GM12878 (cell line): ENCODE measurements around the gene DNAH8. TPM values are rescaled to one million over a fixed set of nuclear protein-coding genes. Genes with fewer than 3 reads are reported as not detected.

Experiments used
- ATAC-seq: fragments of 200-7000 bp; cut with Tn5 transposase; 3 replicates; pipeline ENCODE4 v1.9.1; 2020; ENCODE audit warnings: mild to moderate bottlenecking, moderate library complexity
- Bru-seq: library from RNA; stranded (reverse); fragments of 400-500 nt; gene quantifications from one replicate; lab custom pipeline; 2021; lab: Mats Ljungman, UMichigan
- BruChase-seq, 2 experiments: library from RNA; stranded (reverse); fragments of 400-500 nt; gene quantifications; one replicate each; lab custom pipeline; 2021; lab: Mats Ljungman, UMichigan
- BruUV-seq: library from RNA; stranded (reverse); fragments of 400-500 nt; replicated peaks from 2 replicates; lab custom pipeline; 2021; lab: Mats Ljungman, UMichigan
- CTCF ChIA-PET: fragments of 300-600 bp; sonication (Branson Sonifier 250); formaldehyde crosslinking; extraction: SDS; loops from one replicate; lab custom pipeline; 2021; ENCODE audit warnings: inconsistent platforms; lab: Yijun Ruan, JAX
- POLR2A ChIA-PET: fragments of 350-600 bp; formaldehyde crosslinking; extraction: SDS; loops from one replicate; lab custom pipeline; 2021; ENCODE audit warnings: inconsistent platforms; lab: Charles Lee
- RAD21 ChIA-PET: fragments of 300-600 bp; sonication (Branson Sonifier 250); formaldehyde crosslinking; loops from one replicate; lab custom pipeline; 2023; ENCODE audit warnings: antibody characterized with exemption; ENCODE audit not compliant: unreplicated experiment; lab: Charles Lee
- SMC1A ChIA-PET: fragments of 300-600 bp; sonication (Branson Sonifier 250); formaldehyde crosslinking; loops from one replicate; lab custom pipeline; 2023; ENCODE audit not compliant: unreplicated experiment, uncharacterized antibody; lab: Charles Lee
- DNase-seq: peaks from one replicate; pipeline ENCODE4 v3.0.0-alpha.2; 2011; ENCODE audit warnings: low read depth, low spot score
- FAIRE-seq: peaks from 3 replicates; lab custom pipeline; 2011; peaks lifted over from hg19 to GRCh38; lab: Jason Lieb, UNC
- H2AFZ ChIP-seq: 2 replicates; pipeline ENCODE4 v1.6.0; 2011; ENCODE audit warnings: low read depth, low read length, control low read depth; ENCODE audit not compliant: control insufficient read depth
- H3K27ac ChIP-seq: 2 replicates; pipeline ENCODE4 v1.5.1; 2011; ENCODE audit warnings: control low read depth; ENCODE audit not compliant: control insufficient read depth, insufficient read depth
- H3K27me3 ChIP-seq, 2 experiments: replicated peaks in 1 of 2; 2 replicates each; pipeline versions ENCODE4 v1.6.0 to v1.6.1; 2011; ENCODE audit warnings: low read length in 1 of 2; ENCODE audit not compliant: control insufficient read depth in 2 of 2, insufficient read depth in 2 of 2
- H3K36me3 ChIP-seq, 2 experiments: 2 replicates each; pipeline ENCODE4 v1.5.1; 2011; ENCODE audit warnings: low read length in 1 of 2; ENCODE audit not compliant: control insufficient read depth in 2 of 2, insufficient read depth in 2 of 2
- H3K4me1 ChIP-seq: 2 replicates; pipeline ENCODE4 v1.6.1; 2011; ENCODE audit warnings: mild to moderate bottlenecking, low read length, moderate library complexity, mixed read lengths; ENCODE audit not compliant: control insufficient read depth, insufficient read depth
- H3K4me2 ChIP-seq: 2 replicates; pipeline ENCODE4 v1.6.0; 2011; ENCODE audit warnings: control low read depth; ENCODE audit not compliant: control insufficient read depth, insufficient read depth
- H3K4me3 ChIP-seq: fragments of 200-600 bp; sonication (generic); 2 replicates; pipeline ENCODE4 v1.5.1; 2016
- H3K79me2 ChIP-seq: 2 replicates; pipeline ENCODE4 v1.6.0; 2011; ENCODE audit warnings: low read length; ENCODE audit not compliant: control insufficient read depth, insufficient read depth
- H3K9ac ChIP-seq: 2 replicates; pipeline ENCODE4 v1.8.0; 2011; ENCODE audit warnings: low read length, control low read depth, mixed read lengths; ENCODE audit not compliant: control insufficient read depth, insufficient read depth
- H3K9me3 ChIP-seq: replicated peaks from 3 replicates; pipeline ENCODE4 v1.5.1; 2011; ENCODE audit warnings: mild to moderate bottlenecking, low read length; ENCODE audit not compliant: control insufficient read depth, insufficient read depth
- H4K20me1 ChIP-seq: 2 replicates; pipeline ENCODE4 v1.6.0; 2011; ENCODE audit not compliant: control insufficient read depth, insufficient read depth
- ASH2L ChIP-seq: fragments of 300-600, 200-600 bp; sonication (generic); IDR thresholded peaks from 2 replicates; pipeline ENCODE4 v1.6.1; 2017; ENCODE audit warnings: low read depth, mild to moderate bottlenecking, borderline replicate concordance
- BRCA1 ChIP-seq: IDR thresholded peaks from 2 replicates; pipeline ENCODE4 v1.6.1; 2011; ENCODE audit warnings: low read depth, low read length, improper control_type of control experiment
- CBX5 ChIP-seq: sonication (generic); IDR thresholded peaks from 2 replicates; pipeline ENCODE4 v1.6.1; 2016; ENCODE audit warnings: low read depth, moderate library complexity, mild to moderate bottlenecking, inconsistent platforms
- CEBPZ ChIP-seq: fragments of 150-350 bp; IDR thresholded peaks from 2 replicates; pipeline ENCODE4 v1.6.1; 2016; ENCODE audit warnings: low read depth, low read length
- CREM ChIP-seq: IDR thresholded peaks from 2 replicates; pipeline ENCODE4 v1.6.1; 2014; ENCODE audit warnings: antibody characterized with exemption, low read depth
- ESRRA ChIP-seq: IDR thresholded peaks from 2 replicates; pipeline ENCODE4 v1.6.1; 2012; ENCODE audit warnings: mild to moderate bottlenecking, low read length, improper control_type of control experiment
- HDAC2 ChIP-seq: fragments of 200-600 bp; sonication (generic); IDR thresholded peaks from 2 replicates; pipeline ENCODE4 v1.6.1; 2017
- MEF2B ChIP-seq: fragments of 450-650 bp; IDR thresholded peaks from 2 replicates; pipeline ENCODE4 v1.6.1; 2018; ENCODE audit warnings: mild to moderate bottlenecking, moderate library complexity; ENCODE audit not compliant: partially characterized antibody, poor library complexity, severe bottlenecking
- PAX8 ChIP-seq: fragments of 450-650 bp; IDR thresholded peaks from 2 replicates; pipeline ENCODE4 v1.6.1; 2017; ENCODE audit warnings: mild to moderate bottlenecking, moderate library complexity
- RAD51 ChIP-seq: fragments of 450-650 bp; IDR thresholded peaks from 2 replicates; pipeline ENCODE4 v1.6.1; 2016; ENCODE audit warnings: moderate library complexity, mild to moderate bottlenecking, inconsistent platforms
- TAF1 ChIP-seq: IDR thresholded peaks from 2 replicates; pipeline ENCODE4 v1.6.1; 2011; ENCODE audit warnings: mild to moderate bottlenecking, low read depth, low read length, borderline replicate concordance
- TBL1XR1 ChIP-seq: IDR thresholded peaks from 2 replicates; pipeline ENCODE4 v1.6.1; 2012; ENCODE audit warnings: low read depth, low read length, improper control_type of control experiment
- ZNF622 ChIP-seq: fragments of 450-650 bp; IDR thresholded peaks from 2 replicates; pipeline ENCODE4 v1.6.1; 2017; ENCODE audit warnings: mild to moderate bottlenecking, inconsistent platforms
- WGBS: methylation state at CpG from one replicate; pipeline ENCODE4 v1.1.6; 2016; ENCODE audit warnings: low lambda C conversion rate; ENCODE audit not compliant: insufficient replicate concordance, insufficient coverage; ENCODE audit errors: missing lambda C conversion rate; 5-methylcytosine and 5-hydroxymethylcytosine counted together
- in situ Hi-C: fragments of 300-500 bp; cut with MboI; formaldehyde crosslinking; loops from 9 replicates; pipeline ENCODE4 v1.14.3; 2018; ENCODE audit warnings: mixed read lengths
- intact Hi-C: fragments of 100-400 bp; cut with micrococcal nuclease; formaldehyde crosslinking; loops from one replicate; pipeline ENCODE4 v1.14.2; 2022; ENCODE audit not compliant: unreplicated experiment
- long read RNA-seq, 2 experiments: library from polyadenylated mRNA; unstranded; transcript quantifications; one replicate each; pipeline ENCODE4 v2.0.0, GENCODE V29; 2019 to 2020
- polyA minus RNA-seq, 3 experiments: library from RNA; depleted of rRNA, polyadenylated mRNA; stranded (reverse); fragments of >200 nt; gene quantifications; 2 replicates each; pipeline ENCODE4 v1.2.3, GENCODE V29; 2011
- polyA plus RNA-seq, 11 experiments: library from polyadenylated mRNA; depleted of rRNA in 4 of 11; unstranded in 6 of 11; stranded (reverse) in 5 of 11; fragments of >200 nt; fragmentation: Nextera tagmentation in 4 of 11; fragmentation: Illumina TruSeq in 1 of 11; extraction: Ambion mirVana in 4 of 11; extraction: Trizol in 1 of 11; gene quantifications; 1 replicate in 1 of 11; 2 replicates in 10 of 11; pipeline versions ENCODE4 v1.2.1 to v1.2.3, GENCODE V29; 2011 to 2016; ENCODE audit warnings: inconsistent platforms in 2 of 11, missing spikeins in 2 of 11, low read depth in 1 of 11
- total RNA-seq, 4 experiments: library from RNA; depleted of rRNA in 3 of 4; stranded (reverse); fragments of >200 nt in 3 of 4; fragmentation: Illumina TruSeq in 1 of 4; extraction: Trizol in 1 of 4; gene quantifications; 2 replicates each; pipeline versions ENCODE4 v1.2.1 to v1.2.3, GENCODE V29; 2013 to 2021

Gene DNAH8
- total RNA-seq (2013; cell fraction: nucleolus; rRNA removed): 0.02 and 0.10 TPM in 2 replicates
- 0.11 and 0.34 TPM in 2 replicates for total RNA-seq (2014; rRNA removed)
- 0.18 and 0.31 TPM in 2 replicates for total RNA-seq (2014; rRNA removed; fragmentation: Illumina TruSeq; extraction: Trizol)
- total RNA-seq (2021): 0.11 and 0.21 TPM in 2 replicates
- polyA plus RNA-seq (2011; ENCODE audit: low read depth): 0.08 TPM
- not detected in 2 replicates for polyA plus RNA-seq (2011; rRNA removed)
- not detected in 2 replicates for polyA plus RNA-seq (2011; cell fraction: cytosol; rRNA removed)
- polyA plus RNA-seq (2011; cell fraction: nucleus; rRNA removed): not detected in 2 replicates
- polyA plus RNA-seq (2012): 0.14 and 0.65 TPM in 2 replicates
- polyA plus RNA-seq (2014; fragmentation: Illumina TruSeq; extraction: Trizol): 0.10 and 0.14 TPM in 2 replicates
- polyA plus RNA-seq (2014; fragmentation: Nextera tagmentation; extraction: Ambion mirVana): under 1 TPM; 0.02 to 0.04 TPM
- polyA plus RNA-seq (2014; rRNA removed): 0.05 TPM in 2 replicates
- not detected for polyA plus RNA-seq (2016; fragmentation: Nextera tagmentation; extraction: Ambion mirVana)
- not detected in 2 replicates for polyA minus RNA-seq (2011; rRNA and poly(A)+ RNA removed)
- not detected in 2 replicates for polyA minus RNA-seq (2011; cell fraction: cytosol; rRNA and poly(A)+ RNA removed)
- not detected in 2 replicates for polyA minus RNA-seq (2011; cell fraction: nucleus; rRNA and poly(A)+ RNA removed)
- Bru-seq, nascent RNA: percentile 24 among the genes with signal in this experiment
- percentile 15 among the genes with signal in this experiment for BruChase-seq, experiment 1, labeled RNA remaining after a 6-hour chase
- percentile 18 among the genes with signal in this experiment for BruChase-seq, experiment 2, labeled RNA remaining after a 2-hour chase
- long read RNA-seq, experiment 1, partial matches to known transcripts: 1 of 1 reads
- long read RNA-seq, experiment 1, other reads (novel, unspliced or antisense): 0 of 1 reads
- long read RNA-seq, experiment 2, partial matches to known transcripts: 1 of 1 reads
- long read RNA-seq, experiment 2, other reads (novel, unspliced or antisense): 0 of 1 reads

GRCh38 chr6:38715016-38715689 lies at the start of gene DNAH8:
TSS of gene DNAH8 (plus strand) at chr6:38715311. CDS start at chr6:38722810, 7,499 bp downstream.
- Histone ChIP-seq H3K4me2 (peak within 1 kb of the TSS; percentile 88), H4K20me1 (no peaks in the 10 kb centered on the region), H3K27me3 (no peaks in the 10 kb centered on the region; a peak in 1 of 4 replicates), H3K9ac (no peak within 1 kb of the TSS; the same call in 1 of the 2 replicates), H3K4me1 (peaks cover 21% of the 10 kb centered on the region), H3K36me3 (no peaks in the 10 kb centered on the region), H3K79me2 (no peaks in the 10 kb centered on the region), H3K9me3 (peaks cover 2% of the 10 kb centered on the region; the same call in 1 of the 3 replicates), H2AFZ (peak within 1 kb of the TSS; percentile 51; the same call in 1 of the 2 replicates), H3K4me3 (peak within 1 kb of the TSS; percentile 46; the same call in 1 of the 2 replicates), H3K27ac (no peak within 1 kb of the TSS)
- in situ Hi-C loops: no loop called here
- ChIA-PET CTCF (interaction anchor here (1.1 kb wide), 1 partner anchor 90 kb away, joined by 3 read pairs; no protein-coding TSS in a partner anchor), POLR2A (interaction anchor here (0.6 to 1.1 kb wide), 2 partner anchors 12 to 1475 kb away, joined by 3 to 4 read pairs; partner anchors contain the start of gene GLO1), RAD21 (interaction anchor here (0.6 kb wide), 1 partner anchor 132 kb away, joined by 3 read pairs; no protein-coding TSS in a partner anchor), SMC1A (interaction anchor here (1.1 to 1.3 kb wide), 2 partner anchors 10 to 56 kb away, joined by 3 to 4 read pairs; no protein-coding TSS in a partner anchor)
- FAIRE-seq (no peak), ATAC-seq (peak; percentile 21), DNase-seq (no peak)
- no TSS peak for BruUV-seq
- TF ChIP-seq ESRRA: no peak
- no peak for TF ChIP-seq PAX8
- no peak for TF ChIP-seq CEBPZ
- TF ChIP-seq HDAC2: no peak
- TF ChIP-seq TBL1XR1: no peak
- TF ChIP-seq BRCA1: no peak
- no peak for TF ChIP-seq MEF2B
- no peak for TF ChIP-seq RAD51
- no peak for TF ChIP-seq CBX5
- no peak for TF ChIP-seq ZNF622
- TF ChIP-seq TAF1: no peak
- TF ChIP-seq CREM: no peak
- no peak for TF ChIP-seq ASH2L
- intact Hi-C loops: no loop called here
- 6% methylated on average over 44 of the region's 44 CpGs for WGBS
